Cardiac muscle cell (in vitro differentiated cells and primary cell): Measurements from ENCODE around the gene SPATA13. TPM values are rescaled to one million over a fixed set of nuclear protein-coding genes. Genes with fewer than 3 reads are reported as not detected.

Experiments
- DNase-seq, 2 donors: peaks; one replicate each; pipeline versions ENCODE4 v3.0.0 to v3.0.0-alpha.2; 2010 to 2017; ENCODE audit warnings: low read depth in 1 of 2, low spot score in 1 of 2
- H3K27ac ChIP-seq: fragments of 200-600 bp; sonication (generic); 2 replicates; pipeline ENCODE4 v1.5.1; 2016
- H3K27me3 ChIP-seq: fragments of 200-600 bp; sonication (generic); 2 replicates; pipeline ENCODE4 v1.6.0; 2016; ENCODE audit warnings: control low read depth
- H3K36me3 ChIP-seq: fragments of 200-600 bp; sonication (generic); 2 replicates; pipeline ENCODE4 v1.5.1; 2016; ENCODE audit warnings: control low read depth
- H3K4me1 ChIP-seq: fragments of 200-600 bp; sonication (generic); 2 replicates; pipeline ENCODE4 v1.8.1; 2017; ENCODE audit warnings: low read depth, mild to moderate bottlenecking, mixed run types
- H3K4me3 ChIP-seq: fragments of 200-600 bp; sonication (generic); 2 replicates; pipeline ENCODE4 v1.5.1; 2016; ENCODE audit warnings: mild to moderate bottlenecking
- H3K9me3 ChIP-seq: fragments of 200-600 bp; sonication (generic); 2 replicates; pipeline ENCODE4 v1.5.1; 2017; ENCODE audit warnings: low read depth, mild to moderate bottlenecking, control low read depth
- polyA plus RNA-seq: library from polyadenylated mRNA; unstranded; fragments of >200 nt; fragmentation: Nextera tagmentation; extraction: Ambion mirVana; gene quantifications from 2 replicates; pipeline ENCODE4 v1.2.1, GENCODE V29; 2016
- total RNA-seq: library from RNA; depleted of rRNA; stranded (reverse); fragments of >200 nt; gene quantifications from 2 replicates; pipeline ENCODE4 v1.2.3, GENCODE V29; 2016
- TF ChIP-seq, protein P1 (sequence below): IDR thresholded peaks from 2 replicates; pipeline ENCODE4 v1.5.1; 2012; ENCODE audit warnings: low read depth, mild to moderate bottlenecking, low read length

The SPATA13 gene
- total and polyA plus RNA-seq, 2 experiments from 2014 or later: 3.9 to 23.3 TPM

DNA sequence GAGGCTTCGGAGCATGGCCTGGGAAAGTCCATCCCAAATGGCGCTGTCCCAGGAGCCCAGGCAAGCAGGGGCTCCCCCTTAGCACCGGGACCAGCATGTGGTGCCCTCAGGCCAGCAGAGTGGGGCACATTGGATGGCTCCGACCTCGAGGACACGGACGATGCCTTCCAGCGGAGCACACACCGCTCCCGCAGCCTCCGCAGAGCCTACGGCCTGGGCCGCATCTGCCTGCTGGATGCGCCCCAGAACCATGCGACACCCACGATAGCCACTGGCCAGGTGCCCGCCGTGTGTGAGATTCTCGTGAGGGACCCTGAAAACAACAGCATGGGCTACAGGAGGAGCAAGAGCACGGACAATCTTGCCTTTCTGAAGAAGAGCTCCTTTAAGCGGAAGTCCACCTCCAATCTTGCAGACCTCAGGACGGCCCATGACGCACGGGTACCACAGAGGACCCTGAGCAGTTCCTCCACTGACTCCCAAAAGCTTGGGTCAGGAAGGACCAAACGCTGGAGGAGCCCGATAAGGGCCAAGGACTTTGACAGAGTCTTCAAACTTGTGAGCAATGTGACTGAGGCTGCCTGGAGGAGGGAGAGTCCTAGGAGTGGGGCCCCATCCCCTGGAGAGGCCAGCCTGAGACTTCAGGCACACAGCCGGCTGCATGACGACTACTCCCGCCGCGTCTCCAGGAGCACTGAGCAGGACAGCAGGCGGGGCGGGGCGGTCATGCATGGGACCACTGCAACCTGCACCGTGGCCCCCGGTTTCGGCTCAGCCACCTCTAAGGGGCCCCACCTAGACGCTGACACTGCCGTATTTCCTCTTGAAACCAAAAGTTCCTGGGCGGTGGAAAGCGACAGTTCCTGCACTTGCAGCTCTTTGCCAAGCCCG is 63.1 kb downstream of the SPATA13 start:
- no peak overlapping the region for H3K27ac ChIP-seq
- no peak overlapping the region for H3K4me3 ChIP-seq
- no peaks in the 10 kb centered on the region for H3K4me1 ChIP-seq
- no peaks in the 10 kb centered on the region for H3K27me3 ChIP-seq
- no peaks in the 10 kb centered on the region for H3K36me3 ChIP-seq
- H3K9me3 ChIP-seq: no peaks in the 10 kb centered on the region
- TF ChIP-seq, protein P1, sequence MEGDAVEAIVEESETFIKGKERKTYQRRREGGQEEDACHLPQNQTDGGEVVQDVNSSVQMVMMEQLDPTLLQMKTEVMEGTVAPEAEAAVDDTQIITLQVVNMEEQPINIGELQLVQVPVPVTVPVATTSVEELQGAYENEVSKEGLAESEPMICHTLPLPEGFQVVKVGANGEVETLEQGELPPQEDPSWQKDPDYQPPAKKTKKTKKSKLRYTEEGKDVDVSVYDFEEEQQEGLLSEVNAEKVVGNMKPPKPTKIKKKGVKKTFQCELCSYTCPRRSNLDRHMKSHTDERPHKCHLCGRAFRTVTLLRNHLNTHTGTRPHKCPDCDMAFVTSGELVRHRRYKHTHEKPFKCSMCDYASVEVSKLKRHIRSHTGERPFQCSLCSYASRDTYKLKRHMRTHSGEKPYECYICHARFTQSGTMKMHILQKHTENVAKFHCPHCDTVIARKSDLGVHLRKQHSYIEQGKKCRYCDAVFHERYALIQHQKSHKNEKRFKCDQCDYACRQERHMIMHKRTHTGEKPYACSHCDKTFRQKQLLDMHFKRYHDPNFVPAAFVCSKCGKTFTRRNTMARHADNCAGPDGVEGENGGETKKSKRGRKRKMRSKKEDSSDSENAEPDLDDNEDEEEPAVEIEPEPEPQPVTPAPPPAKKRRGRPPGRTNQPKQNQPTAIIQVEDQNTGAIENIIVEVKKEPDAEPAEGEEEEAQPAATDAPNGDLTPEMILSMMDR: no peak
- no peak for DNase-seq

DNA sequence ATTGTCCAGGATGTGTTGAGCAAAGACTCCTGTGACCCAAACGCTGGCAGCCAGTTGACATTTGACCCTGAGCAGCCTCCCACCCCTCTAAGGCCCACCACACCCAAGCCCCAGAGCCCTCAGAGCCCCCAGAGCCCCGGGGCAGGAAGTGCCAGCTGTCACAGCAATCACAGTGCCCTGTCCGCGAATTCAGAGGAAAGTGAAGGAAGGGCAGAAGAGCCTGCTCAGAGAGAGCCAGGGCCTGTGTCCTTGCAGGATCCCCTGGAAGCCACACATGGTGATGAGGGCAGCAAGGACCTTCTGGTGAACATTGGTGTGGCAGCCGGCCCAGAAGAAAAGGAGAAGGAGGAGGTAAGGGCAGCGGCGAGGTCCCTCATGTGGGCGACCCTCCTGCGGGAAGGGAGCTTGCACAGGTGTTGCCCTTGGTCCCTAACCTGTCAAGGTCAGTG is 63.7 kb downstream of the SPATA13 start:
- H3K36me3 ChIP-seq: no peaks in the 10 kb centered on the region
- no peak overlapping the region for H3K27ac ChIP-seq
- TF ChIP-seq, protein P1: no peak
- no peaks in the 10 kb centered on the region for H3K9me3 ChIP-seq
- no peak for DNase-seq
- H3K4me1 ChIP-seq: no peaks in the 10 kb centered on the region
- H3K27me3 ChIP-seq: no peaks in the 10 kb centered on the region
- H3K4me3 ChIP-seq: no peak overlapping the region

DNA sequence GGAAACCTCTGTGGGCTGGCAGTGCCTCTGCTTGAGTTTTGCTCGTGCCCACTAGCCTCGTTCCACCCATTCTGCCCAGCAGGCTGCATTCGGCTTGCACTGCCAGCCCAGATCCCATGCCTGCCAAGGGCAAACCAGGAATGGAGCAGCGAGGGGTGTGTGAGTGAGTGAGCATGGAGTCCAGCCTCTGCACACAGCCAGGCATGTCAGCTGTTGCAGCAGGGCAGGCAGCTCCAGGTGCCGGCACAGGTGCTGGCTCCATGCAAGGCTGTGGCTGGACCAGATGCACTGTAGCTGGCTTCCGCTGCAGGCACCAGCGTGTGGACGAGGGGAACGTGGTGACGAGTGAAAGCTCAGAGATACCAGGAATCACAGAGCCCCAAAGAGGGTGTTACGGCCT is 64.5 kb downstream of the SPATA13 start:
- TF ChIP-seq, protein P1: no peak
- Histone ChIP-seq H3K36me3 (no peaks in the 10 kb centered on the region), H3K4me3 (no peak overlapping the region), H3K4me1 (no peaks in the 10 kb centered on the region), H3K27ac (no peak overlapping the region), H3K27me3 (no peaks in the 10 kb centered on the region), H3K9me3 (no peaks in the 10 kb centered on the region)
- DNase-seq: peak in 1 of 2 donors; percentile 17

DNA sequence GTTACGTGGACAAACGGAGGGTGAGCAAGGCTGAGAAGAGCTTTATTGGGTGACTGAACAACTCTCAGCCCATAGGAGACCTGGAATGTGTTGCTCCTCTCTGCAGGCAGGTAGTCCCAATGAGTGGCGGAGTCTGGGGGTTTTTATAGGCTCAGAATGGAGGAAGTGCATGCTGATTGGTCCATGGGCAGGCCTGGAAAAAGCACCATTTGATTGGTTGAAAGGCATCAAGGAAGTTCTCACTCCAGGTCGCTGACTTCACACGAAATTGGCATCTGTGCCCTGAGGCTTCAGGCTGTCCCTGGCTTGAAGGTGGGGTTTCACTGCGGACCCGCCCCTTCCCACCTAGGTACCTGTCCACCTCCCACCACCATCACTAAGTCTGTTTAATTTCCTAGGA is 65.4 kb downstream of the SPATA13 start:
- no peaks in the 10 kb centered on the region for H3K9me3 ChIP-seq
- TF ChIP-seq, protein P1: no peak
- H3K4me1 ChIP-seq: no peaks in the 10 kb centered on the region
- H3K4me3 ChIP-seq: no peak overlapping the region
- no peak overlapping the region for H3K27ac ChIP-seq
- no peak for DNase-seq
- no peaks in the 10 kb centered on the region for H3K27me3 ChIP-seq
- no peaks in the 10 kb centered on the region for H3K36me3 ChIP-seq

DNA sequence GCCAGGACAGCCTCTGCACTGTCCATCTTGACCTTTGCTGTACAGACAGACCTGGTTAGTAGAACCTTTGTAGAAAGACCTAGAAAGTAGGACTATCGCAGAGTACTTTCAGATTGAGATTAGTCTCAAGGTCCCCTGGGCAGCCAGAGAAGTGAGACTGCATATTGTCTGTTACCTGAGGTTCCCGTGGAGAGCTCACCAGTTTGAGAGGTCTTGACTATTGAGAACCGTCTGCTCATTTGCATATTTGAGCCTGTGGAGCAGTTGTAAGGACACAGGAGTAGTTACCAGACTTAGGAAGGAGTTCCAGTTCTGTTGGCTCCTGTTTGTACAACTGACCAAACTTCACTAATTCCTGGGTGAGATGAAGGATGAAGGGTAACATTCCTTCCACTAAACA is 66.2 kb downstream of the SPATA13 start:
- Histone ChIP-seq H3K4me1 (no peaks in the 10 kb centered on the region), H3K27me3 (no peaks in the 10 kb centered on the region), H3K4me3 (no peak overlapping the region), H3K36me3 (no peaks in the 10 kb centered on the region), H3K27ac (no peak overlapping the region), H3K9me3 (no peaks in the 10 kb centered on the region)
- TF ChIP-seq, protein P1: no peak
- DNase-seq: no peak
